Mesenchymal stem cell (in vitro differentiated cells and primary cell): ENCODE results near the gene PRKAR2B.

Experiments
- DNase-seq: peaks from one replicate; pipeline ENCODE4 v3.0.0-alpha.2; 2013
- H2AFZ ChIP-seq: one replicate; pipeline ENCODE4 v1.6.1; 2013; ENCODE audit warnings: low read depth, mild to moderate bottlenecking, control low read depth, inconsistent platforms, low read length, moderate library complexity
- H2AK5ac ChIP-seq: 2 replicates; pipeline ENCODE4 v1.6.1; 2013; ENCODE audit warnings: low read length, moderate library complexity, mild to moderate bottlenecking, inconsistent platforms; ENCODE audit not compliant: severe bottlenecking
- H2BK120ac ChIP-seq: one replicate; pipeline ENCODE4 v1.6.1; 2013; ENCODE audit warnings: low read depth, mild to moderate bottlenecking, inconsistent platforms, low read length, moderate library complexity
- H2BK12ac ChIP-seq, 2 experiments: one replicate each; pipeline ENCODE4 v1.6.1; 2013; ENCODE audit warnings: inconsistent platforms in 2 of 2, low read length in 2 of 2, mild to moderate bottlenecking in 2 of 2, moderate library complexity in 2 of 2, control low read depth in 1 of 2
- H2BK15ac ChIP-seq: one replicate; pipeline ENCODE4 v1.6.1; 2013; ENCODE audit warnings: mild to moderate bottlenecking, low read depth, inconsistent platforms; ENCODE audit not compliant: poor library complexity, severe bottlenecking
- H2BK5ac ChIP-seq: 2 replicates; pipeline ENCODE4 v1.6.1; 2013; ENCODE audit warnings: low read depth, mild to moderate bottlenecking, low read length, control low read depth, inconsistent platforms; ENCODE audit not compliant: poor library complexity, severe bottlenecking
- H3K14ac ChIP-seq, 2 experiments: one replicate each; pipeline ENCODE4 v1.6.1; 2013; ENCODE audit warnings: inconsistent platforms in 2 of 2, low read length in 2 of 2, control low read depth in 1 of 2, mild to moderate bottlenecking in 1 of 2, moderate library complexity in 1 of 2
- H3K18ac ChIP-seq, 2 experiments: one replicate each; pipeline ENCODE4 v1.6.1; 2013; ENCODE audit warnings: inconsistent platforms in 2 of 2, low read length in 2 of 2, control low read depth in 1 of 2, low read depth in 1 of 2, mild to moderate bottlenecking in 1 of 2
- H3K23ac ChIP-seq, 2 experiments: one replicate each; pipeline ENCODE4 v1.6.1; 2013; ENCODE audit warnings: inconsistent platforms in 2 of 2, low read length in 2 of 2, mild to moderate bottlenecking in 2 of 2, moderate library complexity in 2 of 2, control low read depth in 1 of 2
- H3K27ac ChIP-seq: 2 replicates; pipeline ENCODE4 v1.5.1; 2013; ENCODE audit warnings: mild to moderate bottlenecking, moderate library complexity, low read length, control low read depth, inconsistent platforms; ENCODE audit not compliant: poor library complexity, severe bottlenecking
- H3K27me3 ChIP-seq, 2 experiments: 2 replicates each; pipeline versions ENCODE4 v1.6.1 to v1.7.0; 2013; ENCODE audit warnings: low read length in 2 of 2, mild to moderate bottlenecking in 2 of 2, moderate library complexity in 2 of 2, control low read depth in 1 of 2, inconsistent platforms in 1 of 2; ENCODE audit not compliant: control insufficient read depth in 1 of 2, insufficient read depth in 1 of 2
- H3K36me3 ChIP-seq, 2 experiments: 2 replicates each; pipeline versions ENCODE4 v1.6.1 to v1.7.0; 2013; ENCODE audit warnings: low read length in 2 of 2, control low read depth in 1 of 2, inconsistent platforms in 1 of 2, low read depth in 1 of 2, mild to moderate bottlenecking in 1 of 2; ENCODE audit not compliant: insufficient read depth in 2 of 2, control insufficient read depth in 1 of 2
- H3K4ac ChIP-seq, 2 experiments: one replicate each; pipeline ENCODE4 v1.6.1; 2013; ENCODE audit warnings: inconsistent platforms in 2 of 2, low read length in 2 of 2, mild to moderate bottlenecking in 2 of 2, moderate library complexity in 2 of 2, control low read depth in 1 of 2, low read depth in 1 of 2
- H3K4me1 ChIP-seq: 2 replicates; pipeline ENCODE4 v1.6.1; 2013; ENCODE audit warnings: low read depth, low read length, control low read depth; ENCODE audit not compliant: control insufficient read depth, insufficient read depth
- H3K4me2 ChIP-seq: 2 replicates; pipeline ENCODE4 v1.6.1; 2013; ENCODE audit warnings: low read length, mild to moderate bottlenecking, inconsistent platforms; ENCODE audit not compliant: poor library complexity, severe bottlenecking
- H3K4me3 ChIP-seq, 2 experiments: 2 replicates each; pipeline versions ENCODE4 v1.5.1 to v1.7.0; 2013; ENCODE audit warnings: low read length in 2 of 2, mild to moderate bottlenecking in 2 of 2, control low read depth in 1 of 2, low read depth in 1 of 2; ENCODE audit not compliant: insufficient read depth in 1 of 2
- H3K79me1 ChIP-seq: replicated peaks from 2 replicates; pipeline ENCODE4 v1.6.1; 2013; ENCODE audit warnings: mild to moderate bottlenecking, control low read depth, low read length, inconsistent platforms; ENCODE audit not compliant: poor library complexity, severe bottlenecking
- H3K9ac ChIP-seq: 2 replicates; pipeline ENCODE4 v1.7.0; 2013; ENCODE audit warnings: mild to moderate bottlenecking, low read length, moderate library complexity
- H3K9me3 ChIP-seq: 2 replicates; pipeline ENCODE4 v1.7.0; 2013; ENCODE audit warnings: mild to moderate bottlenecking, low read length; ENCODE audit not compliant: control insufficient read depth
- H4K8ac ChIP-seq: one replicate; pipeline ENCODE4 v1.6.1; 2013; ENCODE audit warnings: inconsistent platforms, mild to moderate bottlenecking, low read length, moderate library complexity
- H4K91ac ChIP-seq: one replicate; pipeline ENCODE4 v1.6.1; 2013; ENCODE audit warnings: mild to moderate bottlenecking, low read length, inconsistent platforms
- WGBS: methylation state at CpG from one replicate; pipeline ENCODE4 v1.1.7; 2013; ENCODE audit warnings: mixed read lengths; 5-methylcytosine and 5-hydroxymethylcytosine counted together

Gene PRKAR2B

GRCh38 chr7:107085180-107085579 is 40.7 kb downstream of the PRKAR2B start:
- Histone ChIP-seq H3K4me3 (no peak overlapping the region), H2BK120ac (no peak overlapping the region), H2BK5ac (no peak overlapping the region), H3K9ac (no peak overlapping the region), H2AK5ac (no peak overlapping the region), H4K8ac (no peak overlapping the region), H3K79me1 (no peaks in the 10 kb centered on the region), H3K23ac (no peak overlapping the region), H3K9me3 (no peaks in the 10 kb centered on the region), H3K18ac (no peak overlapping the region), H4K91ac (no peak overlapping the region), H3K27me3 (no peaks in the 10 kb centered on the region), H3K4me2 (no peak overlapping the region), H3K4me1 (no peaks in the 10 kb centered on the region), H2AFZ (no peak overlapping the region), H3K27ac (no peak overlapping the region), H3K36me3 (no peaks in the 10 kb centered on the region), H2BK12ac (no peak overlapping the region), H2BK15ac (no peak overlapping the region), H3K14ac (no peak overlapping the region), H3K4ac (no peak overlapping the region)
- no peak for DNase-seq

- no peak overlapping the region for H3K4me3 ChIP-seq
- H2BK5ac ChIP-seq, result no peak overlapping the region
- no peak overlapping the region for H2BK15ac ChIP-seq
- no peak overlapping the region for H3K27ac ChIP-seq
- no peak overlapping the region for H2AK5ac ChIP-seq
- no peak overlapping the region for H4K8ac ChIP-seq
- peaks cover 0 to 5% of the 10 kb centered on the region in 2 experiments for H3K27me3 ChIP-seq
- no peak overlapping the region for H3K18ac ChIP-seq
- no peaks in the 10 kb centered on the region for H3K9me3 ChIP-seq
- H3K14ac ChIP-seq, result no peak overlapping the region
- H2BK120ac ChIP-seq, result no peak overlapping the region
- no peak overlapping the region for H3K4me2 ChIP-seq
- H3K4ac ChIP-seq, result no peak overlapping the region
- no peak overlapping the region for H3K23ac ChIP-seq
- H3K4me1 ChIP-seq, result no peaks in the 10 kb centered on the region
- no peak overlapping the region for H2AFZ ChIP-seq
- H3K36me3 ChIP-seq, result no peaks in the 10 kb centered on the region
- DNase-seq, result no peak
- H3K9ac ChIP-seq, result no peak overlapping the region
- no peak overlapping the region for H4K91ac ChIP-seq
- no peak overlapping the region for H2BK12ac ChIP-seq
- no peaks in the 10 kb centered on the region for H3K79me1 ChIP-seq
Observed at GRCh38 chr7:107089627-107090026, 45.1 kb downstream of the PRKAR2B start.

GRCh38 chr7:107090457-107090856 is 46.0 kb downstream of the PRKAR2B start:
- Histone ChIP-seq H3K27ac (no peak overlapping the region), H4K8ac (no peak overlapping the region), H3K9me3 (no peaks in the 10 kb centered on the region), H3K79me1 (no peaks in the 10 kb centered on the region), H3K27me3 (peaks cover 0 to 5% of the 10 kb centered on the region in 2 experiments), H3K4me2 (no peak overlapping the region), H3K14ac (no peak overlapping the region), H3K18ac (no peak overlapping the region), H3K4ac (no peak overlapping the region), H3K23ac (no peak overlapping the region), H2AFZ (no peak overlapping the region), H2BK12ac (no peak overlapping the region), H2BK15ac (no peak overlapping the region), H2BK120ac (no peak overlapping the region), H3K4me3 (no peak overlapping the region), H3K4me1 (no peaks in the 10 kb centered on the region), H3K9ac (no peak overlapping the region), H2AK5ac (no peak overlapping the region), H2BK5ac (no peak overlapping the region), H3K36me3 (no peaks in the 10 kb centered on the region), H4K91ac (no peak overlapping the region)
- no peak for DNase-seq
- 48% methylated on average over 1 of the region's 2 CpGs for WGBS

GRCh38 chr7:107091306-107091705 is 46.8 kb downstream of the PRKAR2B start:
- Histone ChIP-seq H3K4me3 (no peak overlapping the region), H3K36me3 (no peaks in the 10 kb centered on the region), H2BK5ac (no peak overlapping the region), H3K4ac (no peak overlapping the region), H2BK12ac (no peak overlapping the region), H2BK120ac (no peak overlapping the region), H3K4me1 (no peaks in the 10 kb centered on the region), H3K27ac (no peak overlapping the region), H2BK15ac (no peak overlapping the region), H3K14ac (no peak overlapping the region), H3K9ac (no peak overlapping the region), H3K9me3 (no peaks in the 10 kb centered on the region), H3K4me2 (no peak overlapping the region), H3K79me1 (no peaks in the 10 kb centered on the region), H2AFZ (no peak overlapping the region), H3K18ac (no peak overlapping the region), H3K23ac (no peak overlapping the region), H3K27me3 (peaks cover 0 to 5% of the 10 kb centered on the region in 2 experiments), H4K8ac (no peak overlapping the region), H2AK5ac (no peak overlapping the region), H4K91ac (no peak overlapping the region)
- WGBS, result 67% methylated on average over 2 of the region's 2 CpGs
- DNase-seq, result no peak
